GM18505 (cell line): Measurements from ENCODE around the gene ZNF324B.
A peak's percentile ranks its signal among the peaks of the same experiment; 100 is the strongest.
"Not testable (repeated sequence)": the region's sequence is repeated elsewhere in the genome, so short reads cannot be mapped to it uniquely, and the experiment has no call there.

Experiments used
- ATAC-seq: cut with Tn5 transposase; IDR thresholded peaks from one replicate; pipeline ENCODE4 v1.9.1; 2021; ENCODE audit not compliant: unreplicated experiment
- POLR2A ChIP-seq: IDR thresholded peaks from 4 replicates; pipeline ENCODE4 v1.6.1; 2011; ENCODE audit warnings: borderline replicate concordance; ENCODE audit not compliant: insufficient read depth, insufficient read length; ENCODE audit errors: extremely low read depth

ZNF324B gene

DNA sequence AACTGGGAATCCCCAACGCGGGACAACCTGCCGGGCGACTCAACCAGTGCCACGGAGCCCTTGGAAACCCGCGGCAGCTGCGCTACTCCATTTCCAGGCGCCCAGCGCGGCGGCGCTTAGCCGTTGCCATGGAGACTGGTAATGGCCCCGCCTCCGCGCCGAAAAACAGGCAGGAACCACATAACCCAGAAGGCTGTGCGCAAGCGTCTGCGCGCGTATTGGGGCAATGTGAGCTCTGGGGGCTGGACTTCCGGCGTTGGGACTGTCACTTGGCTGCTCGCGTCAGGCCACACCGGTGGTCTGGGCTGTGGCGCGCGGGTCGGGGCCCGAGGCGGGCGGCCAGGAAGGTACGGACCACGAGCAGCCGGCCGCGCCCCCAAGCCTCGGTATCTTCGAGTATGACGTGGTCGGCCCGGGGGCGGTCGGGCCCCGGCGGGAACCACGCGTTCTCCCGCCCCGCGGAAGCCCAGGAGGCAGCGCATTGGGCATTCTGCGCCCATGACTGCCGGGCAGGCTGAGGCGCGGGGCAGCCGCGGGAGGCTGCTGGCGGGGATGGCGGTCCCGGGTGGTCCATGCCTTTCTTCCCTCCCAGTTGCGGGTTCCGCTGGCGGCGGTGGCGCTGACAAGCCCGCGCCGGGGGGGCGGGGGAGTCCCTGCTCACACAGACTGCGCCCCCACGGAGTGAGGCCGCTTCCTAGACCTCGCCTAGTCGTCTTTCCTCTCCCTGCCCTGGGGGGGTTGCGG, at the start of gene ZNF324B:
TSS of gene ZNF324B (plus strand) at position 265 of the 744 bp plus-strand sequence. CDS start 2,080 bp downstream, outside the sequence.
- peak; percentile 66 for TF ChIP-seq POLR2A
- peak; percentile 85 for ATAC-seq

DNA sequence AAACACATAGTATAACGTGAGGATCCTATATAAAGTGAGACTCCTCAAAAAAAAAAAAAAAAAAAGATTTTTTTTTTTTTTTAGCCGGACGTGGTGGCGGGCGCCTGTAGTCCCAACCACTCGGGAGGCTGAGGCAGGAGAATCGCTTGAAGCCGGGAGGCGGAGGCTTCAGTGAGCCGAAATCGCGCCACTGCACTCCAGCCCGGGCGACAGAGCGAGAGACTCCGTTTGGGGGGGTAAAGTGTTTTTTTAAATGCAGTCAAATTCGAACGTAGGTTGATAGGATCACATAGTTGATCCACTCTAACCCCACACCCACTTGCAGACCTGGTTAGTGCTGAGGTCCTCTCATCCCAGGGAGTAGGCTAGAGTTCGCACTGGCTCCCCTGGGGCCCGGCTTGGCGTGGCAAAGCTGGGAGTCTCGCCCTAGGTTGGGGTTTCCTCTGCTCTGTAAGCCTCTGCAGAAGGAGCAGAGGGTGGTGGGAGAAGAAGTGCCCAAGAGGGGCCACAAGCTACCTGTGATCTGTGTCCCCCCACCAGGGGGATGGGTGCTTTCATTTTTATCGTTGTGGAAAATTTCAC, 49.5 kb upstream of the ZNF324B start:
- TF ChIP-seq POLR2A, result no peak
- ATAC-seq, result no peak

DNA sequence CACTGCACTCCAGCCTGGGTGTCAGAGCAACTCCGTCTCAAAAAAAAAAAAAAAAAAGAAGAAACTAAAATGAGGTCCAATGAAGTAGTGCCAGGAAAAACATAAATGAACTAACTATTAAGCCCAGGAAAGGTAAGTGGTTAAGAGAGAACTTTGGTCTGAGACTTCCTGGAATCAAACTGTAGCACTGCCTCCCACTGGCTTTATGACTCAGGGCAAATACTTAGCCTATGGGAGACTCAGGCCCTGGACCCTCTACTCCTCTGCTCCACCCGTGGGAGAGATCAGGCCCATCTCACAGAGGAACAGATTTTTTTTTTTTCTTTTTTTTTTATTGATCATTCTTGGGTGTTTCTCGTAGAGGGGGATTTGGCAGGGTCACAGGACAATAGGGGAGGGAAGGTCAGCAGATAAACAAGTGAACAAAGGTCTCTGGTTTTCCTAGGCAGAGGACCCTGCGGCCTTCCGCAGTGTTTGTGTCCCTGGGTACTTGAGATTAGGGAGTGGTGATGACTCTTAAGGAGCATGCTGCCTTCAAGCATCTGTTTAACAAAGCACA, 47.4 kb upstream of the ZNF324B start:
- not testable (repeated sequence) for ATAC-seq

DNA sequence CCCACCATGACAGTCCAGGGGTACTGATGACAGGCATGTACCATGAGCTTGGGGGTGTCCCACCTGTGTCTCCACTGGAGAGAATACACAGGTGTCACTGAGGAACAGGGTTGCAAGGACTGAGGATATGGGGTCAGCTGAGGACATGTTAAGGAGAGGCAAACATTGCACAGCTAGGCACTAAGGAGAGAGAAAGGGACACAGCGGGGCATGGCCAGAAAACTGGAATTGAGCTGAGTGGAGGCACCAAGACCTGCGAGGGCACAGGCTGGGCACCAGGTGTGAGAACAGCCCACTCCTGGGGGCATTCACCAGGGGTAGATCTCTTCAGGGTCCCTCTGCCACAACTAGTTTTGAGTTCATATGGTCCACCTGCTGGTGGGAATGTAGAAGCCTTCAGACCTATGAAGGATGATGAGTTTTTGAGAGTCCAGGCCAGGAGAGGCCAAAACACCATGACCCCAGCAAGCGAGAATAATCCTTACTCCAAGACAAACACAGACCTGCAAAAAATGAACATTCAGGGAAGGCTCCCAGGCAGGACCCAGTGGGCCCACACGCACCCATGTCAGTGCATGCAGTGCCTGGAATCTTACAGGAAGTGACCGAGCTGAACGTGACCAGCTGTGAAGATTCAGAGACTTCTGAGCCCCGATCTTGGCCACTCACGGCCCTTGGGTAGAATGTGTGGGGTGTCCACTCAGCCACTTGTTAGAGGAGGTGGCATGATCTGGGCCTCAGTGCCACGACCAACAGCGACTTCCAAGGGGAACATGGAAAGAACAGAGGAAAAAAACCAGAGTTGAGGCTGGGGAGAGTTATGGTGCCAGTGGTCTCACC, 44.4 kb upstream of the ZNF324B start:
- ATAC-seq, result no peak
- TF ChIP-seq POLR2A, result no peak

DNA sequence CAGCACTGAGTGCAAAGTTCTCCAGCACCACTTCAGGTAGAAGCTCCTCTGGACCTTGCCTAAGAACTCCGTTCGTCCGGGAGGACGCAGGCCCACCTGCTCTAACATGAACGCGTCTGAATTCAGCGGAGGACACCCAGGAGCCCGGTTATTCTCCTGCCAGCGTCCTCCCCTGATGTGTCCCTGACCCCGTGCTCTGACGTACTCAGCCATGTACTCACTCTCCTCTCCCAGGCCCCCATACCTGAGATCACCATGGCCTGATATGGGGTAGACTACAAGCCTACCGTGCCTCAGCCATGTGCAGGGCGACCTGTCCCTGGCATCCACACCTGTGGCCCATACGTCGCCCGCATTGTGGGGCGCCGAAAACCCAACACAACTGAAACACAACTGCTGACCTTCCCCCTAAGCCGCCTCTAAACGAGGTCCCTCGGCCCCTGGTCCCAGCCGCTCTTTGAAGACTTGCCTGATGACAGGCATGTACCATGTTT, 43.7 kb upstream of the ZNF324B start:
- ATAC-seq, result peak; percentile 6
- no peak for TF ChIP-seq POLR2A

DNA sequence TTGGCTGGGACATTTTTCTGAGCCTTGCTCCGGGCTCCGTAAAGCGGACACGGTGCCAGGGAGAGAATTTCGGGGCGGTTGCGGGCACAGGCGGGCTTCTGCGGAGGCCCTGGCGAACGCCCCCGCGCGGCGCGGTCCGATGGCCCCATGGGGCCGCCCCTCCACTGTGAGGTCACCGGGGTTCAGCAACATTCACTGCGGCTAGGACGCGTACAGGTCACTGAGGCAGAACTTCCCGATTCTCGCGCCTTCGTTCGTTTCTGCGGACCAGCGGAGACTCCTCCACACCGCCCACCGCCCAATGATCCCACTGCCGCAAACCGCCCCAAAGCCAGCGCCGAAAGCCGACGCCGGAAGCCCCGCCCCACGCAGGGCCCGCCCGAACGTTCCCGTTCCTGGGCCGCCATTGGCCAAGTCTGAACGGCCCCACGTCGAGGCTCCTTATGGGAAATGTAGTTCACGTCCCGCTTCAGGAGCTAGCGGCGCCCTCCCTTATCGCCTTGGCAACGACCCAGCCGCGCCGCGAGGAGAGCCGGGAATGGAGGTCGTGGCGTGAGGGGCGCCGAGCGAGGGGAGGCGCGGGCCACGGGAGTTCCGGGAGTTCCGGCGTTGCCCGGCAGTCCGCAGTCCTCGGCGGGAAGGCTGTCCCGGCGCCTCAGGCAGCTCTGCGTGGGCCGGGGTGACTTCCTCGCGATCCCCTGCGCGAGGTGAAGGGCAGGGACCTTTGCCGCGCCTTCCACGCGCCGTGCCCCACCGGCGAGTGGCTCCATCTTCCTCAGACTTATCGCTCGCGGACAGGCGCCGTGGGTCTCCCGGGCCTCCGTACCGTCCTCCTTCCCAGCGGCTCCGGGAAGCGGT, 43.0 kb upstream of the ZNF324B start, which contains the start of gene ZNF584:
TSS of gene ZNF584 (plus strand) at position 498 of the 858 bp plus-strand sequence. CDS start 499 bp downstream, outside the sequence.
- TF ChIP-seq POLR2A, result peak; percentile 89
- peak; percentile 87 for ATAC-seq

DNA sequence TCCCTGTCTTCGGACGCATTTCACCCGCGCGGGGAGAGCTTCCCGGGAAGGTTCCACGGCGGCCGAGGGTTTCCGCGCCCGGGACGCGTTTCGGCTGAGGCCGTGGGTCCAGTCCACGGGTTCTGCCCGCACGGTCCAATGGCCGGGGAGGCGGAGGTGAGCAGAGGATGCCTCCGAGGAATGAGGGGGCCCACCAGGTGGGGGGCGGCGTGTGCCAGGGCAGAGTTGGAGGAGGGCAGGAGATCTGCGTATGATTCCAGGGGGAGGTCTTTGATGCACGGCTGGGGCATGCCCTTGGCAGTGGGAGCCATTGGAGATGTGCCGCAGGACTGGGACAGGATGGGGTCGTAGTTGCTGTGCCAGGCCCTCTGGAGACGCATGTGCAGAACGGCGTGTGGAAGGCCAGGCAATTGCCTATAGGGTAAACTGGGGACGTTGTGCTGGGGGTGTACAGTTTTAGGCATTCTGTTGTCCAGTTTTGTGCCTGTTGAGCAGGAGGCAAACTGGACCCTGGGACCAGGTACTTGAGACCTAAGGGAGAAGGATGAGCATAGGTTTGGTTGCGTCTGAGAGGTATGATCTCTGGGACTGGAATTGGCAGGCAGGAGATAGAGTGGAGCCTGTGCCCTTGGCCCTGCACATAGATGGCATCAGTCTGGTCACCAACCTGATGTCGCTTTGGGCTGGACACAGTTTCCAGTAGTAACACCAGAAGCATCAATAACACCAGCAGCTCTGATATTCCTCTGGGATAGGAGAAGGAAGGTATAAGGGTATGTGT, 42.2 kb upstream of the ZNF324B start:
- no peak for TF ChIP-seq POLR2A
- ATAC-seq, result peak; percentile 18

DNA sequence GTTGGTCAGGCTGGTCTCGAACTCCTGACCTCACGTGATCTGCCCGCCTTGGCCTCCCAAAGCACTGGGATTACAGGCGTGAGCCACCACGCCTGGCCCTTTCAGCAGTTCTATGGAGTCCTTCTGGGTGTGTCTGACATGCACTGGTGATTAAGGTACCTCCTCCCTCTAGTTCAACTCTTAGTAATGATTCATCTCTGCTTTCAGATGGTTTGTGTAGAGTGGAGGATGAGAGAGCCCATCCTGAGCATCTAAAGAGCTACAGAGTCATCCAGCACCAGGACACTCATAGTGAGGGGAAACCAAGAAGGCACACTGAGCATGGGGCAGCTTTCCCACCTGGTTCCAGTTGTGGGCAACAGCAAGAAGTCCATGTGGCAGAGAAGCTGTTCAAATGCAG, 34.8 kb upstream of the ZNF324B start:
- TF ChIP-seq POLR2A, result no peak
- no peak for ATAC-seq

DNA sequence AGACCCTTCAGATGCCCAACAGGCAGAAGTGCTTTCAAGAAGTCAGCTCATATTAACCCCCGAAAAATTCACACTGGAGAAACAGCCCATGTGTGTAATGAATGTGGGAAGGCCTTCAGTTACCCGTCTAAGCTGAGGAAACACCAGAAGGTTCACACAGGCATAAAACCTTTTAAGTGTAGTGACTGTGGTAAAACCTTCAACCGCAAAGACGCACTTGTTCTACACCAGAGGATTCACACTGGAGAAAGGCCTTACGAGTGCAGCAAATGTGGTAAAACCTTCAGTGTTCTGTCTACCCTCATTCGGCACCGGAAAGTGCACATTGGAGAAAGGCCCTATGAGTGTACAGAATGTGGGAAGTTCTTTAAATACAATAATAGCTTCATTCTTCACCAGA, 34.4 kb upstream of the ZNF324B start:
- no peak for ATAC-seq
- TF ChIP-seq POLR2A, result no peak

DNA sequence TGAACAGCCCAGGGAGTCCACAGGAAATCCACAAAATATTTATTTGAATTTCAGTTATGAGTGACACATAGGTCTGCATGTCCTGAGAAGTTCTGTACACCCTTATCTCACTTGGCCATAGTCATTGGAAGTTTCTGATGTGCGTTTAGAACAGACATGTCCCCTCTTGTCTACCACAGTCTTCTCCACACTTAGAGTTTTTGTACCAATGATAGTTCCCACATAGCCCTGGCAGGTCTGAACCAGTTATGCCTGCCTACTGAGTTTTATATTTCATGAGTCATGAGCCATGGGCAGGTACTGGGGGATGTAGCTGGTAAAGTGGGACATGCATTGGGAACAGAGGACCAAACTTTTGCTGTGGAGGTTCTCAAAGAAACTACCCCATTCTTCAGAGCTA, 22.8 kb upstream of the ZNF324B start:
- ATAC-seq, result no peak
- TF ChIP-seq POLR2A, result no peak

DNA sequence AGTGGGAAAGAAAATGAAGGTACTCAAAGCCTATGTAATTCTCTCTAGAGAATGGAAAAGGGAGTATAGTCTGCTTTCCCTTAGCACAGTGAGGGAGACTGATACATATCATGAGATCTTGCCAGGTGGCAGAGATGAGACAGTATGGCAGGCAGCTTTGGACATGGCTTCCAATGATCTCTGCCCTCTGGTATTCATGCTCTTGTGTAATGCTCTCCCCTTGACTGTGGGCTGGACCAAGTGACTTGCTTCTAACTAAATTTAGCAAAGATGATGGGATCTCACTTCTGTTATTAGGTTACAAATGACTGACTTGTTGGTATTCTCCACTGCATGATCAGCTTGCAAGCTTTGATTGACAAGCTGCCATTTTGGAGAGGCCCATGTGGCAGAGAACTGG, 21.7 kb upstream of the ZNF324B start:
- TF ChIP-seq POLR2A, result no peak
- ATAC-seq, result no peak

DNA sequence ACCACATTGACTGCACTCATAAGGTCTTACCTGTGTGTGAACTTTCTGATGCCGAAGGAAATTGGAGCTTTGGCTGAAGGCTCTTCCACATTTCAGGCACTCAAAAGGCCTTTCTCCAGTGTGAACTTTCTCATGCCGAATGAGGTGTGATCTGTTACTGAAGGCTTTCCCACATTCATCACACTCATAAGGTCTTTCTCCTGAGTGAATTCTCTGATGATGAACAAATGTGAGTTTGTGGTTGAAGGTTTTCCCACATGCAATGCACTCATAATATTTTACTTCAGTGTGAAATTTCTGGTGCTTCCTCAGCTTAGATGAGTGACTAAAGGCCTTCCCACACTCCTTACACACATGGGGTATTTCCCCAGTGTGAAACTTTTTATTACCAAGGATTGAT, 17.2 kb upstream of the ZNF324B start:
- TF ChIP-seq POLR2A, result no peak
- ATAC-seq, result no peak
